HepG2 (cell line): ENCODE measurements around the gene GDF9. TPM values are rescaled to one million over a fixed set of nuclear protein-coding genes. Genes with fewer than 3 reads are reported as not detected.

Source experiments
- HDAC2 ChIP-seq: sonication (generic); formaldehyde crosslinking; IDR thresholded peaks from 2 replicates; pipeline ENCODE4 v1.4.0; 2020; ENCODE audit warnings: missing genetic modification reagents
- ISL2 ChIP-seq: sonication (generic); formaldehyde crosslinking; IDR thresholded peaks from 2 replicates; pipeline ENCODE4 v1.5.0; 2020; ENCODE audit warnings: missing genetic modification reagents
- ZNF468 ChIP-seq: sonication (generic); formaldehyde crosslinking; IDR thresholded peaks from 2 replicates; pipeline ENCODE4 v1.8.0; 2022; ENCODE audit warnings: mild to moderate bottlenecking, moderate library complexity, missing genetic modification reagents
- polyA plus RNA-seq, 8 experiments: library from polyadenylated mRNA; depleted of rRNA in 3 of 8; stranded (reverse) in 7 of 8; unstranded in 1 of 8; fragments of >200 nt; fragmentation: Illumina TruSeq in 4 of 8; extraction: Trizol in 4 of 8; gene quantifications; 2 replicates each; pipeline versions ENCODE4 v1.2.1 to v1.2.3, GENCODE V29; 2011 to 2016; ENCODE audit warnings: low read depth in 4 of 8, missing spikeins in 1 of 8, mixed read lengths in 1 of 8; ENCODE audit not compliant: insufficient read depth in 1 of 8
- total RNA-seq, 5 experiments: library from RNA; depleted of rRNA; stranded (reverse); fragments of >200 nt; fragmentation: Illumina TruSeq; extraction: Trizol; gene quantifications; 2 replicates each; pipeline ENCODE4 v1.2.3, GENCODE V29; 2016; ENCODE audit warnings: low read depth in 1 of 5
- TF ChIP-seq, protein P1 (sequence below): sonication (generic); formaldehyde crosslinking; IDR thresholded peaks from 2 replicates; pipeline ENCODE4 v1.5.1; 2020; ENCODE audit warnings: mild to moderate bottlenecking, missing genetic modification reagents, borderline replicate concordance
- TF ChIP-seq, protein P2 (sequence below): sonication (generic); formaldehyde crosslinking; conservative IDR thresholded peaks from 2 replicates; pipeline ENCODE4 v1.4.0; 2020; ENCODE audit warnings: mild to moderate bottlenecking, missing genetic modification reagents, moderate library complexity
- TF ChIP-seq, protein P3 (sequence below): sonication (generic); formaldehyde crosslinking; IDR thresholded peaks from 2 replicates; pipeline ENCODE4 v1.4.0; 2020; ENCODE audit warnings: mild to moderate bottlenecking, missing genetic modification reagents, borderline replicate concordance
- TF ChIP-seq, protein P4 (sequence below): sonication (generic); formaldehyde crosslinking; IDR thresholded peaks from 2 replicates; pipeline ENCODE4 v1.5.1; 2020; ENCODE audit warnings: missing genetic modification reagents, mild to moderate bottlenecking, borderline replicate concordance

The GDF9 gene
- total and polyA plus RNA-seq, 2 of the 13 experiments (the other 11 are each of a cell fraction or from before 2014, with no cell fraction given), result 0.33 to 0.38 TPM

DNA sequence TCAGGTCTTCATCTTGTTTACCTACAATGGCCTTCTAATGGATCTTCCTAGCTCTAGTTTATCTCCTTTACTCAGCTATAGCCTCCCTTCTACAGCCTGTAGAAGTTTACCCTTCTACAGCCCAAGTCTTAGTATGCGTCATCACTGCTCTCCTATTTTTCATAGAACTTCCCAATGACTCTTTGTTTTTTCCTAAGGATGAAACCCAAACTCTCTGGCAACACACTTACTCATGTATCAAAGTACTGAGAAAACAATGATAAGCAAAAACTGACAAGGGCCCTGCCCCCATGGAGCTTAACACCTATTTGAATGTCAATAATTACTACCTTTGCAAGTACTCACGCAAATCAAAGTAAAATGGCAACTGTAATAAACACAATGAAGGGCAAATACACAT, 40.9 kb upstream of the GDF9 start (continued):
- TF ChIP-seq, protein P1, sequence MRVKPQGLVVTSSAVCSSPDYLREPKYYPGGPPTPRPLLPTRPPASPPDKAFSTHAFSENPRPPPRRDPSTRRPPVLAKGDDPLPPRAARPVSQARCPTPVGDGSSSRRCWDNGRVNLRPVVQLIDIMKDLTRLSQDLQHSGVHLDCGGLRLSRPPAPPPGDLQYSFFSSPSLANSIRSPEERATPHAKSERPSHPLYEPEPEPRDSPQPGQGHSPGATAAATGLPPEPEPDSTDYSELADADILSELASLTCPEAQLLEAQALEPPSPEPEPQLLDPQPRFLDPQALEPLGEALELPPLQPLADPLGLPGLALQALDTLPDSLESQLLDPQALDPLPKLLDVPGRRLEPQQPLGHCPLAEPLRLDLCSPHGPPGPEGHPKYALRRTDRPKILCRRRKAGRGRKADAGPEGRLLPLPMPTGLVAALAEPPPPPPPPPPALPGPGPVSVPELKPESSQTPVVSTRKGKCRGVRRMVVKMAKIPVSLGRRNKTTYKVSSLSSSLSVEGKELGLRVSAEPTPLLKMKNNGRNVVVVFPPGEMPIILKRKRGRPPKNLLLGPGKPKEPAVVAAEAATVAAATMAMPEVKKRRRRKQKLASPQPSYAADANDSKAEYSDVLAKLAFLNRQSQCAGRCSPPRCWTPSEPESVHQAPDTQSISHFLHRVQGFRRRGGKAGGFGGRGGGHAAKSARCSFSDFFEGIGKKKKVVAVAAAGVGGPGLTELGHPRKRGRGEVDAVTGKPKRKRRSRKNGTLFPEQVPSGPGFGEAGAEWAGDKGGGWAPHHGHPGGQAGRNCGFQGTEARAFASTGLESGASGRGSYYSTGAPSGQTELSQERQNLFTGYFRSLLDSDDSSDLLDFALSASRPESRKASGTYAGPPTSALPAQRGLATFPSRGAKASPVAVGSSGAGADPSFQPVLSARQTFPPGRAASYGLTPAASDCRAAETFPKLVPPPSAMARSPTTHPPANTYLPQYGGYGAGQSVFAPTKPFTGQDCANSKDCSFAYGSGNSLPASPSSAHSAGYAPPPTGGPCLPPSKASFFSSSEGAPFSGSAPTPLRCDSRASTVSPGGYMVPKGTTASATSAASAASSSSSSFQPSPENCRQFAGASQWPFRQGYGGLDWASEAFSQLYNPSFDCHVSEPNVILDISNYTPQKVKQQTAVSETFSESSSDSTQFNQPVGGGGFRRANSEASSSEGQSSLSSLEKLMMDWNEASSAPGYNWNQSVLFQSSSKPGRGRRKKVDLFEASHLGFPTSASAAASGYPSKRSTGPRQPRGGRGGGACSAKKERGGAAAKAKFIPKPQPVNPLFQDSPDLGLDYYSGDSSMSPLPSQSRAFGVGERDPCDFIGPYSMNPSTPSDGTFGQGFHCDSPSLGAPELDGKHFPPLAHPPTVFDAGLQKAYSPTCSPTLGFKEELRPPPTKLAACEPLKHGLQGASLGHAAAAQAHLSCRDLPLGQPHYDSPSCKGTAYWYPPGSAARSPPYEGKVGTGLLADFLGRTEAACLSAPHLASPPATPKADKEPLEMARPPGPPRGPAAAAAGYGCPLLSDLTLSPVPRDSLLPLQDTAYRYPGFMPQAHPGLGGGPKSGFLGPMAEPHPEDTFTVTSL (CRISPR knock-in tag), result no peak
- TF ChIP-seq, protein P2, sequence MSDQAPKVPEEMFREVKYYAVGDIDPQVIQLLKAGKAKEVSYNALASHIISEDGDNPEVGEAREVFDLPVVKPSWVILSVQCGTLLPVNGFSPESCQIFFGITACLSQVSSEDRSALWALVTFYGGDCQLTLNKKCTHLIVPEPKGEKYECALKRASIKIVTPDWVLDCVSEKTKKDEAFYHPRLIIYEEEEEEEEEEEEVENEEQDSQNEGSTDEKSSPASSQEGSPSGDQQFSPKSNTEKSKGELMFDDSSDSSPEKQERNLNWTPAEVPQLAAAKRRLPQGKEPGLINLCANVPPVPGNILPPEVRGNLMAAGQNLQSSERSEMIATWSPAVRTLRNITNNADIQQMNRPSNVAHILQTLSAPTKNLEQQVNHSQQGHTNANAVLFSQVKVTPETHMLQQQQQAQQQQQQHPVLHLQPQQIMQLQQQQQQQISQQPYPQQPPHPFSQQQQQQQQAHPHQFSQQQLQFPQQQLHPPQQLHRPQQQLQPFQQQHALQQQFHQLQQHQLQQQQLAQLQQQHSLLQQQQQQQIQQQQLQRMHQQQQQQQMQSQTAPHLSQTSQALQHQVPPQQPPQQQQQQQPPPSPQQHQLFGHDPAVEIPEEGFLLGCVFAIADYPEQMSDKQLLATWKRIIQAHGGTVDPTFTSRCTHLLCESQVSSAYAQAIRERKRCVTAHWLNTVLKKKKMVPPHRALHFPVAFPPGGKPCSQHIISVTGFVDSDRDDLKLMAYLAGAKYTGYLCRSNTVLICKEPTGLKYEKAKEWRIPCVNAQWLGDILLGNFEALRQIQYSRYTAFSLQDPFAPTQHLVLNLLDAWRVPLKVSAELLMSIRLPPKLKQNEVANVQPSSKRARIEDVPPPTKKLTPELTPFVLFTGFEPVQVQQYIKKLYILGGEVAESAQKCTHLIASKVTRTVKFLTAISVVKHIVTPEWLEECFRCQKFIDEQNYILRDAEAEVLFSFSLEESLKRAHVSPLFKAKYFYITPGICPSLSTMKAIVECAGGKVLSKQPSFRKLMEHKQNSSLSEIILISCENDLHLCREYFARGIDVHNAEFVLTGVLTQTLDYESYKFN (CRISPR knock-in tag), result no peak
- TF ChIP-seq ZNF468 (no peak), HDAC2 (no peak), ISL2 (CRISPR knock-in tag) (no peak)
- TF ChIP-seq, protein P3, sequence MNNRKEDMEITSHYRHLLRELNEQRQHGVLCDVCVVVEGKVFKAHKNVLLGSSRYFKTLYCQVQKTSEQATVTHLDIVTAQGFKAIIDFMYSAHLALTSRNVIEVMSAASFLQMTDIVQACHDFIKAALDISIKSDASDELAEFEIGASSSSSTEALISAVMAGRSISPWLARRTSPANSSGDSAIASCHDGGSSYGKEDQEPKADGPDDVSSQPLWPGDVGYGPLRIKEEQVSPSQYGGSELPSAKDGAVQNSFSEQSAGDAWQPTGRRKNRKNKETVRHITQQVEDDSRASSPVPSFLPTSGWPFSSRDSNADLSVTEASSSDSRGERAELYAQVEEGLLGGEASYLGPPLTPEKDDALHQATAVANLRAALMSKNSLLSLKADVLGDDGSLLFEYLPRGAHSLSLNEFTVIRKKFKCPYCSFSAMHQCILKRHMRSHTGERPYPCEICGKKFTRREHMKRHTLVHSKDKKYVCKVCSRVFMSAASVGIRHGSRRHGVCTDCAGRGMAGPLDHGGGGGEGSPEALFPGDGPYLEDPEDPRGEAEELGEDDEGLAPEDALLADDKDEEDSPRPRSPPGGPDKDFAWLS (CRISPR knock-in tag), result no peak
- TF ChIP-seq, protein P4, sequence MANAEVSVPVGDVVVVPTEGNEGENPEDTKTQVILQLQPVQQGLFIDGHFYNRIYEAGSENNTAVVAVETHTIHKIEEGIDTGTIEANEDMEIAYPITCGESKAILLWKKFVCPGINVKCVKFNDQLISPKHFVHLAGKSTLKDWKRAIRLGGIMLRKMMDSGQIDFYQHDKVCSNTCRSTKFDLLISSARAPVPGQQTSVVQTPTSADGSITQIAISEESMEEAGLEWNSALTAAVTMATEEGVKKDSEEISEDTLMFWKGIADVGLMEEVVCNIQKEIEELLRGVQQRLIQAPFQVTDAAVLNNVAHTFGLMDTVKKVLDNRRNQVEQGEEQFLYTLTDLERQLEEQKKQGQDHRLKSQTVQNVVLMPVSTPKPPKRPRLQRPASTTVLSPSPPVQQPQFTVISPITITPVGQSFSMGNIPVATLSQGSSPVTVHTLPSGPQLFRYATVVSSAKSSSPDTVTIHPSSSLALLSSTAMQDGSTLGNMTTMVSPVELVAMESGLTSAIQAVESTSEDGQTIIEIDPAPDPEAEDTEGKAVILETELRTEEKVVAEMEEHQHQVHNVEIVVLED (CRISPR knock-in tag), result no peak
